H1 (cell line): Measurements from ENCODE around the gene ACTN2. TPM values are rescaled to one million over a fixed set of nuclear protein-coding genes. Genes with fewer than 3 reads are reported as not detected.

Experiments used
- CTCF ChIA-PET: fragments of 300-600 bp; sonication (Branson Sonifier 250); formaldehyde crosslinking; loops from one replicate; lab custom pipeline; 2021; ENCODE audit not compliant: partially characterized antibody; lab: Charles Lee
- POLR2A ChIA-PET: fragments of 300-600 bp; sonication (Branson Sonifier 250); formaldehyde crosslinking; loops from one replicate; lab custom pipeline; 2021; ENCODE audit warnings: inconsistent platforms; ENCODE audit not compliant: partially characterized antibody; lab: Charles Lee
- DNase-seq, 2 experiments: peaks; one replicate each; pipeline versions ENCODE4 v3.0.0 to v3.0.0-alpha.2; 2010 to 2022; ENCODE audit warnings: low spot score in 2 of 2, low read depth in 1 of 2, mixed read lengths in 1 of 2
- FAIRE-seq: peaks from 2 replicates; lab custom pipeline; 2011; peaks lifted over from hg19 to GRCh38; lab: Jason Lieb, UNC
- H2AFZ ChIP-seq: 2 replicates; pipeline ENCODE4 v1.8.1; 2012; ENCODE audit warnings: low read length, inconsistent platforms
- H2AK5ac ChIP-seq: 2 replicates; pipeline ENCODE4 v1.6.1; 2013; ENCODE audit warnings: low read depth, low read length
- H2BK120ac ChIP-seq: replicated peaks from 2 replicates; pipeline ENCODE3; 2013; ENCODE audit warnings: low read depth, low read length, inconsistent platforms
- H2BK12ac ChIP-seq: 2 replicates; pipeline ENCODE4 v1.6.1; 2013; ENCODE audit warnings: low read depth, low read length
- H2BK15ac ChIP-seq: 2 replicates; pipeline ENCODE4 v1.6.1; 2013; ENCODE audit warnings: low read length
- H2BK20ac ChIP-seq: 2 replicates; pipeline ENCODE4 v1.6.1; 2013; ENCODE audit warnings: low read length
- H2BK5ac ChIP-seq: 2 replicates; pipeline ENCODE4 v1.6.1; 2013; ENCODE audit warnings: low read depth, low read length
- H3K14ac ChIP-seq: 2 replicates; pipeline ENCODE4 v1.6.1; 2013; ENCODE audit warnings: inconsistent platforms; ENCODE audit not compliant: insufficient read length
- H3K18ac ChIP-seq: 2 replicates; pipeline ENCODE4 v1.6.1; 2013; ENCODE audit warnings: low read length; ENCODE audit errors: extremely low read depth
- H3K23ac ChIP-seq: 2 replicates; pipeline ENCODE4 v1.6.1; 2013; ENCODE audit warnings: inconsistent platforms; ENCODE audit not compliant: insufficient read length
- H3K23me2 ChIP-seq: 2 replicates; pipeline ENCODE4 v1.6.1; 2013; ENCODE audit warnings: low read depth, low read length
- H3K27ac ChIP-seq: 2 replicates; pipeline ENCODE4 v1.6.1; 2011; ENCODE audit warnings: low read depth, low read length, inconsistent platforms
- H3K27me3 ChIP-seq, 4 experiments: replicated peaks in 1 of 4; 1 replicate in 1 of 4; 2 replicates in 3 of 4; pipeline versions ENCODE4 v1.6.1 to v1.8.1; 2011 to 2013; ENCODE audit warnings: low read length in 3 of 4, mild to moderate bottlenecking in 3 of 4, inconsistent platforms in 2 of 4, mixed read lengths in 2 of 4, moderate library complexity in 1 of 4; ENCODE audit not compliant: control insufficient read depth in 3 of 4, insufficient read depth in 3 of 4; ENCODE audit errors: extremely low read depth in 1 of 4
- H3K36me3 ChIP-seq, 4 experiments: 2 replicates each; pipeline versions ENCODE4 v1.6.1 to v1.8.1; 2011 to 2013; ENCODE audit warnings: mild to moderate bottlenecking in 4 of 4, low read length in 3 of 4, moderate library complexity in 2 of 4, control low read depth in 1 of 4, inconsistent platforms in 1 of 4; ENCODE audit not compliant: insufficient read depth in 4 of 4, control insufficient read depth in 2 of 4
- H3K4ac ChIP-seq: replicated peaks from 2 replicates; pipeline ENCODE3; 2013; ENCODE audit warnings: low read length, low read depth, mixed read lengths, inconsistent platforms; ENCODE audit not compliant: insufficient read length
- H3K4me1 ChIP-seq, 4 experiments: replicated peaks in 1 of 4; 1 replicate in 1 of 4; 2 replicates in 3 of 4; pipeline versions ENCODE4 v1.6.1 to v1.8.1; 2011 to 2013; ENCODE audit warnings: low read length in 3 of 4, inconsistent platforms in 2 of 4, mixed read lengths in 1 of 4; ENCODE audit not compliant: insufficient read depth in 4 of 4, control insufficient read depth in 3 of 4
- H3K4me2 ChIP-seq, 2 experiments: 2 replicates each; pipeline versions ENCODE4 v1.6.1 to v1.8.1; 2011 to 2013; ENCODE audit warnings: low read depth in 2 of 2, low read length in 2 of 2, control low read depth in 1 of 2, inconsistent platforms in 1 of 2, mild to moderate bottlenecking in 1 of 2; ENCODE audit not compliant: insufficient read depth in 1 of 2
- H3K4me3 ChIP-seq, 4 experiments: fragments of 200-600, 300-600 bp in 1 of 4; sonication (generic), shearing (Covaris generic), sonication (Bioruptor Twin) in 1 of 4; 2 replicates each; pipeline versions ENCODE4 v1.5.1 to v1.8.1; 2011 to 2016; ENCODE audit warnings: low read length in 4 of 4, low read depth in 3 of 4, control low read depth in 2 of 4, inconsistent platforms in 2 of 4, mild to moderate bottlenecking in 2 of 4, mixed read lengths in 1 of 4, moderate library complexity in 1 of 4; ENCODE audit not compliant: insufficient read depth in 2 of 4; ENCODE audit errors: extremely low read depth in 1 of 4
- H3K56ac ChIP-seq: replicated peaks from 2 replicates; pipeline ENCODE3; 2013; ENCODE audit warnings: low read depth, mild to moderate bottlenecking, mixed read lengths, low read length, inconsistent platforms; ENCODE audit not compliant: insufficient read length
- H3K79me1 ChIP-seq: 2 replicates; pipeline ENCODE4 v1.6.1; 2013; ENCODE audit warnings: low read depth, low read length, control low read depth
- H3K79me2 ChIP-seq, 2 experiments: 2 replicates each; pipeline versions ENCODE4 v1.6.1 to v1.8.1; 2012 to 2013; ENCODE audit warnings: low read length in 2 of 2, mild to moderate bottlenecking in 2 of 2, inconsistent platforms in 1 of 2; ENCODE audit not compliant: insufficient read depth in 2 of 2, control insufficient read depth in 1 of 2
- H3K9ac ChIP-seq, 4 experiments: replicated peaks in 1 of 4; 1 replicate in 1 of 4; 2 replicates in 3 of 4; pipeline versions ENCODE4 v1.6.1 to v1.8.1; 2011 to 2013; ENCODE audit warnings: low read depth in 3 of 4, low read length in 3 of 4, control low read depth in 2 of 4, mild to moderate bottlenecking in 2 of 4, moderate library complexity in 2 of 4, inconsistent platforms in 1 of 4; ENCODE audit errors: extremely low read depth in 1 of 4
- H3K9me3 ChIP-seq, 2 experiments: 2 replicates each; pipeline versions ENCODE4 v1.6.1 to v1.8.1; 2012 to 2013; ENCODE audit warnings: mild to moderate bottlenecking in 2 of 2, moderate library complexity in 2 of 2, control low read depth in 1 of 2, inconsistent platforms in 1 of 2, low read depth in 1 of 2, low read length in 1 of 2, mixed read lengths in 1 of 2; ENCODE audit not compliant: insufficient read depth in 2 of 2
- H4K20me1 ChIP-seq, 2 experiments: replicated peaks in 1 of 2; 2 replicates each; pipeline versions ENCODE3 to v1.8.1; 2011 to 2013; ENCODE audit warnings: inconsistent platforms in 2 of 2, low read length in 2 of 2, mild to moderate bottlenecking in 1 of 2; ENCODE audit not compliant: insufficient read depth in 2 of 2, control insufficient read depth in 1 of 2
- H4K5ac ChIP-seq: 2 replicates; pipeline ENCODE4 v1.6.1; 2013; ENCODE audit warnings: low read length, low read depth, mixed read lengths, inconsistent platforms; ENCODE audit not compliant: insufficient read length
- H4K8ac ChIP-seq: 2 replicates; pipeline ENCODE4 v1.8.0; 2013; ENCODE audit warnings: mild to moderate bottlenecking, moderate library complexity, low read length, inconsistent platforms; ENCODE audit not compliant: insufficient read depth; ENCODE audit errors: extremely low read depth
- H4K91ac ChIP-seq: replicated peaks from 2 replicates; pipeline ENCODE3; 2013; ENCODE audit warnings: low read length, mixed read lengths, inconsistent platforms; ENCODE audit not compliant: insufficient read length
- BRCA1 ChIP-seq: IDR thresholded peaks from 2 replicates; pipeline ENCODE4 v1.6.1; 2012; ENCODE audit warnings: low read depth, low read length, improper control_type of control experiment
- CBX5 ChIP-seq: fragments of 300-800, 300-1000 bp; sonication (generic); IDR thresholded peaks from 2 replicates; pipeline ENCODE4 v1.7.1; 2016; ENCODE audit warnings: antibody characterized with exemption, low read length, low read depth
- CEBPB ChIP-seq: IDR thresholded peaks from 2 replicates; pipeline ENCODE4 v1.6.1; 2012; ENCODE audit warnings: low read depth, low read length
- CTBP2 ChIP-seq: IDR thresholded peaks from 2 replicates; pipeline ENCODE4 v1.7.0; 2011; ENCODE audit warnings: borderline replicate concordance, mild to moderate bottlenecking, moderate library complexity, mixed read lengths, low read length; ENCODE audit not compliant: insufficient read depth, insufficient read length
- GTF2F1 ChIP-seq: IDR thresholded peaks from 2 replicates; pipeline ENCODE4 v1.6.1; 2012; ENCODE audit warnings: low read depth, low read length, improper control_type of control experiment, borderline replicate concordance
- KDM1A ChIP-seq: fragments of 200-600, 300-600 bp; sonication (generic); IDR thresholded peaks from 2 replicates; pipeline ENCODE4 v1.7.1; 2016; ENCODE audit warnings: mild to moderate bottlenecking, low read length, borderline replicate concordance
- KDM4A ChIP-seq: IDR thresholded peaks from one replicate; pipeline ENCODE4 v1.7.1; 2012; ENCODE audit warnings: low read depth, mild to moderate bottlenecking, moderate library complexity, low read length, inconsistent platforms; ENCODE audit not compliant: severe bottlenecking
- KDM5A ChIP-seq: fragments of 200-600 bp; IDR thresholded peaks from 2 replicates; pipeline ENCODE4 v1.7.1; 2012; ENCODE audit warnings: mild to moderate bottlenecking, low read length, inconsistent platforms, mixed read lengths
- NANOG ChIP-seq: IDR thresholded peaks from 2 replicates; pipeline ENCODE4 v1.6.1; 2011; ENCODE audit warnings: low read length, low read depth, mild to moderate bottlenecking, inconsistent platforms; ENCODE audit not compliant: insufficient read depth, poor library complexity, severe bottlenecking
- RXRA ChIP-seq: IDR thresholded peaks from 2 replicates; pipeline ENCODE4 v1.6.1; 2011; ENCODE audit warnings: low read depth, mild to moderate bottlenecking, low read length, moderate library complexity; ENCODE audit not compliant: insufficient read depth
- SP2 ChIP-seq: IDR thresholded peaks from 2 replicates; pipeline ENCODE4 v1.6.1; 2012; ENCODE audit warnings: mild to moderate bottlenecking, low read length, inconsistent platforms
- TAF1 ChIP-seq: IDR thresholded peaks from 2 replicates; pipeline ENCODE4 v1.6.1; 2011; ENCODE audit warnings: mild to moderate bottlenecking, low read depth, low read length
- TAF7 ChIP-seq: optimal IDR thresholded peaks from 2 replicates; pipeline ENCODE3; 2011; ENCODE audit warnings: low read depth, mild to moderate bottlenecking, inconsistent platforms, low read length, moderate library complexity, borderline replicate concordance
- TBP ChIP-seq: IDR thresholded peaks from 2 replicates; pipeline ENCODE4 v1.6.1; 2011; ENCODE audit warnings: low read depth, low read length, improper control_type of control experiment
- WGBS, 2 experiments: shearing (Covaris generic) in 1 of 2; methylation state at CpG; one replicate each; pipeline versions ENCODE4 v1.1.6 to v1.1.7; 2013 to 2015; ENCODE audit warnings: low lambda C conversion rate in 2 of 2, mixed read lengths in 2 of 2, inconsistent platforms in 1 of 2, low coverage in 1 of 2, missing lambda C conversion rate in 1 of 2; ENCODE audit not compliant: insufficient replicate concordance in 2 of 2, insufficient coverage in 1 of 2, insufficient read length in 1 of 2; ENCODE audit errors: extremely low coverage in 1 of 2, missing lambda C conversion rate in 1 of 2; 5-methylcytosine and 5-hydroxymethylcytosine counted together
- polyA plus RNA-seq, 7 experiments: library from polyadenylated mRNA; depleted of rRNA in 3 of 7; stranded (reverse) in 5 of 7; unstranded in 2 of 7; fragments of >200 nt in 5 of 7; fragments of 200-250 nt in 2 of 7; gene quantifications; 1 replicate in 5 of 7; 2 replicates in 1 of 7; 4 replicates in 1 of 7; pipeline versions ENCODE4 v1.2.1 to v1.2.3, GENCODE V29; 2011 to 2013; ENCODE audit warnings: missing spikeins in 2 of 7, mixed read lengths in 2 of 7
- total RNA-seq: library from RNA; stranded (reverse); fragmentation: NEBNext Ultra II Directional; extraction: Animal tissue kit (Norgen Biotek cat#: 25700); gene quantifications from 2 replicates; pipeline ENCODE4 v1.2.1, GENCODE V29; 2021

The ACTN2 gene
- total and polyA plus RNA-seq, 2 of the 8 experiments (the other 6 are each of a cell fraction or from before 2014, with no cell fraction given): 1.9 to 4.1 TPM

GRCh38 chr1:236800002-236800620, 113.8 kb downstream of the ACTN2 start:
- FAIRE-seq (no peak), DNase-seq (no peak)
- no peak overlapping the region for H3K4me3 ChIP-seq
- TF ChIP-seq TAF7 (no peak), CTBP2 (no peak), KDM4A (no peak), TAF1 (no peak), TBP (no peak), CEBPB (no peak), CBX5 (no peak), KDM5A (no peak), BRCA1 (no peak), GTF2F1 (no peak), RXRA (no peak), KDM1A (no peak), SP2 (no peak), NANOG (no peak)

More at GRCh38 chr1:236800002-236800620, 113.8 kb downstream of the ACTN2 start:
- H3K79me1 ChIP-seq: peaks cover 3% of the 10 kb centered on the region; the same call in 1 of the 2 replicates
- H2BK15ac ChIP-seq: no peak overlapping the region
- no peak overlapping the region for H2AK5ac ChIP-seq
- H4K91ac ChIP-seq: no peak overlapping the region
- H3K56ac ChIP-seq: no peak overlapping the region
- H4K20me1 ChIP-seq: peaks cover 2 to 4% of the 10 kb centered on the region in 2 experiments
- H2BK20ac ChIP-seq: no peak overlapping the region
- ChIA-PET CTCF (interaction anchor here (0.6 to 2.5 kb wide), 3 partner anchors 41 to 895 kb away, joined by 3 to 14 read pairs (median 4); no protein-coding TSS in a partner anchor), POLR2A (no interaction called here)
- H2BK120ac ChIP-seq: no peak overlapping the region
- H2AFZ ChIP-seq: no peak overlapping the region
- H3K23ac ChIP-seq: no peak overlapping the region
- no peak overlapping the region for H2BK5ac ChIP-seq
- no peak overlapping the region for H2BK12ac ChIP-seq
- no peak overlapping the region for H3K14ac ChIP-seq
- H3K23me2 ChIP-seq: peaks cover 10% of the 10 kb centered on the region; the same call in 1 of the 2 replicates
- no peak overlapping the region for H3K27ac ChIP-seq
- H3K9me3 ChIP-seq: no peaks in the 10 kb centered on the region
- H3K4me2 ChIP-seq: no peak overlapping the region
- H3K27me3 ChIP-seq: no peaks in the 10 kb centered on the region
- H3K4me1 ChIP-seq: no peaks in the 10 kb centered on the region; a peak in 1 of 7 replicates
- no peak overlapping the region for H3K9ac ChIP-seq
- no peak overlapping the region for H4K8ac ChIP-seq
- H3K36me3 ChIP-seq: no peaks in the 10 kb centered on the region; a peak in 1 of 8 replicates
- no peak overlapping the region for H3K4ac ChIP-seq
- no peak overlapping the region for H3K18ac ChIP-seq
- WGBS, 2 experiments: 72% methylated on average over 5 of the region's 5 CpGs; no CpG with 5 or more reads in 1 of the 2 experiments
- H3K79me2 ChIP-seq: peaks cover 0 to 33% of the 10 kb centered on the region in 2 experiments; a peak in 2 of 4 replicates
- no peak overlapping the region for H4K5ac ChIP-seq
